Kasumi-1 (cell line): ENCODE measurements around the gene MAPKAPK3.
A peak's percentile ranks its signal among the peaks of the same experiment; 100 is the strongest.
"Not testable (repeated sequence)": the region's sequence is repeated elsewhere in the genome, so short reads cannot be mapped to it uniquely, and the experiment has no call there.

Source experiments
- DNase-seq, 2 experiments: peaks; one replicate each; lab custom pipeline; 2025; lab: John Stamatoyannopoulos, UW

The MAPKAPK3 gene

GRCh38 chr3:50656417-50657195 is 39.7 kb downstream of the MAPKAPK3 start:
- no peak for DNase-seq

GRCh38 chr3:50657407-50657806 is 40.5 kb downstream of the MAPKAPK3 start:
- no peak for DNase-seq

- no peak for DNase-seq
Observed at GRCh38 chr3:50657816-50658215, 40.9 kb downstream of the MAPKAPK3 start.

GRCh38 chr3:50658416-50658815 is 41.5 kb downstream of the MAPKAPK3 start:
- no peak for DNase-seq

- DNase-seq = no peak
Observed at GRCh38 chr3:50658831-50659230, 41.9 kb downstream of the MAPKAPK3 start.

GRCh38 chr3:50660386-50660785 is 43.4 kb downstream of the MAPKAPK3 start:
- no peak for DNase-seq

GRCh38 chr3:50661321-50661837 is 44.4 kb downstream of the MAPKAPK3 start:
- no peak for DNase-seq

GRCh38 chr3:50662408-50662807 is 45.5 kb downstream of the MAPKAPK3 start:
- no peak for DNase-seq

- DNase-seq = peak; percentile 40 to 61
Observed at GRCh38 chr3:50665081-50665840, 48.3 kb downstream of the MAPKAPK3 start.

GRCh38 chr3:50665841-50666115 is 48.8 kb downstream of the MAPKAPK3 start:
- not testable (repeated sequence) for DNase-seq

GRCh38 chr3:50666837-50667236 is 49.9 kb downstream of the MAPKAPK3 start:
- no peak for DNase-seq

GRCh38 chr3:50671331-50671730 is 54.4 kb downstream of the MAPKAPK3 start:
- DNase-seq = no peak

GRCh38 chr3:50672656-50673055 is 55.7 kb downstream of the MAPKAPK3 start:
- no peak for DNase-seq

GRCh38 chr3:50673931-50674330 is 57.0 kb downstream of the MAPKAPK3 start:
- DNase-seq = no peak

GRCh38 chr3:50674349-50675178 is 57.6 kb downstream of the MAPKAPK3 start, which contains the start of gene DOCK3:
TSS of gene DOCK3 (plus strand) at chr3:50674927. CDS start at chr3:50675264, 337 bp downstream.
- DNase-seq = peak in 1 of 2 experiments; percentile 26

GRCh38 chr3:50675179-50676030 is 58.5 kb downstream of the MAPKAPK3 start:
- DNase-seq = no peak

- no peak for DNase-seq
Observed at GRCh38 chr3:50676031-50676705, 59.2 kb downstream of the MAPKAPK3 start.

- DNase-seq = no peak
Observed at GRCh38 chr3:50687127-50687751, 70.3 kb downstream of the MAPKAPK3 start.

GRCh38 chr3:50687916-50688315 is 71.0 kb downstream of the MAPKAPK3 start:
- no peak for DNase-seq

- not testable (repeated sequence) for DNase-seq
Observed at GRCh38 chr3:50688602-50689001, 71.7 kb downstream of the MAPKAPK3 start.
